Stimulated activated CD4-positive, alpha-beta T cell treated with anti-CD3 and anti-CD28 coated beads, Interleukin-4, amount 100 ng/mL, for 48 hours (primary cell): ENCODE results near the gene PGK1.
A peak's percentile ranks its signal among the peaks of the same experiment; 100 is the strongest.
"Not testable (repeated sequence)": the region's sequence is repeated elsewhere in the genome, so short reads cannot be mapped to it uniquely, and the experiment has no call there.

Experiments used
- DNase-seq, 2 donors: peaks; one replicate each; pipeline ENCODE4 v3.0.0-alpha.2; 2020; ENCODE audit warnings: low read depth in 2 of 2

The PGK1 gene

GRCh38 chrX:78116365-78116764 is 12.3 kb downstream of the PGK1 start:
- no peak for DNase-seq

- DNase-seq, result no peak
Observed at GRCh38 chrX:78116766-78117165, 12.7 kb downstream of the PGK1 start.

GRCh38 chrX:78118628-78119027 is 14.6 kb downstream of the PGK1 start:
- DNase-seq, result no peak

- no peak for DNase-seq
Observed at GRCh38 chrX:78119521-78120227, 15.6 kb downstream of the PGK1 start.

GRCh38 chrX:78123190-78123589 is 19.1 kb downstream of the PGK1 start:
- DNase-seq, result no peak

GRCh38 chrX:78124307-78124706 is 20.3 kb downstream of the PGK1 start:
- no peak for DNase-seq

- DNase-seq, result no peak
Observed at GRCh38 chrX:78125148-78125547, 21.1 kb downstream of the PGK1 start.

- DNase-seq, result not testable (repeated sequence)
Observed at GRCh38 chrX:78125781-78126180, 21.7 kb downstream of the PGK1 start.

GRCh38 chrX:78129714-78130113 is 25.7 kb downstream of the PGK1 start:
- DNase-seq, result no peak

GRCh38 chrX:78130396-78130795 is 26.3 kb downstream of the PGK1 start:
- DNase-seq, result no peak

- DNase-seq, result no peak
Observed at GRCh38 chrX:78131117-78131516, 27.1 kb downstream of the PGK1 start.

GRCh38 chrX:78133238-78133960 is 29.4 kb downstream of the PGK1 start:
- DNase-seq, result no peak

GRCh38 chrX:78139160-78140123 is 35.4 kb downstream of the PGK1 start, which contains the start of gene TAF9B:
Gene TAF9B, minus strand, starts transcription at chrX:78139650. Its CDS starts 39 bp downstream, at chrX:78139611.
- DNase-seq, result peak; percentile 70 to 79

- DNase-seq, result no peak
Observed at GRCh38 chrX:78140206-78140605, 36.2 kb downstream of the PGK1 start.

GRCh38 chrX:78147002-78147540 is 43.0 kb downstream of the PGK1 start:
- DNase-seq, result not testable (repeated sequence)

- DNase-seq, result not testable (repeated sequence)
Observed at GRCh38 chrX:78157373-78157772, 53.3 kb downstream of the PGK1 start.

- not testable (repeated sequence) for DNase-seq
Observed at GRCh38 chrX:78157846-78158245, 53.8 kb downstream of the PGK1 start.

GRCh38 chrX:78160711-78161110 is 56.7 kb downstream of the PGK1 start:
- not testable (repeated sequence) for DNase-seq

- not testable (repeated sequence) for DNase-seq
Observed at GRCh38 chrX:78163175-78163574, 59.1 kb downstream of the PGK1 start.

GRCh38 chrX:78165425-78165824 is 61.4 kb downstream of the PGK1 start:
- DNase-seq, result no peak

GRCh38 chrX:78168065-78168464 is 64.0 kb downstream of the PGK1 start:
- DNase-seq, result no peak
